K562 (cell line): ENCODE results near the gene TMEM114. TPM values are rescaled to one million over a fixed set of nuclear protein-coding genes. Genes with fewer than 3 reads are reported as not detected.
A peak's percentile ranks its signal among the peaks of the same experiment; 100 is the strongest.

Source experiments
- ATF3 ChIP-seq, 2 experiments: fragments of 450-650 bp in 1 of 2; sonication (generic) in 1 of 2; formaldehyde crosslinking in 1 of 2; IDR thresholded peaks in 1 of 2; conservative IDR thresholded peaks in 1 of 2; 2 replicates each; pipeline versions ENCODE4 v1.6.1 to v1.8.1; 2016 to 2023; ENCODE audit warnings: mild to moderate bottlenecking in 2 of 2, moderate library complexity in 2 of 2, inconsistent platforms in 1 of 2, missing genetic modification reagents in 1 of 2
- CEBPB ChIP-seq: fragments of 450-650 bp; IDR thresholded peaks from 2 replicates; pipeline ENCODE4 v1.6.1; 2016; ENCODE audit warnings: missing genetic modification characterization, missing compliant biosample characterization
- CUX1 ChIP-seq: fragments of 200-800 bp; sonication (Bioruptor generic); IDR thresholded peaks from 2 replicates; pipeline ENCODE4 v1.6.1; 2016; ENCODE audit warnings: missing genetic modification characterization, missing compliant biosample characterization
- DLX4 ChIP-seq: fragments of 250-450 bp; sonication (Bioruptor Pico); IDR thresholded peaks from 2 replicates; pipeline ENCODE4 v1.6.1; 2021; ENCODE audit warnings: mild to moderate bottlenecking
- EZH2 ChIP-seq: IDR thresholded peaks from 2 replicates; pipeline ENCODE4 v1.6.1; 2012; ENCODE audit warnings: low read depth, mild to moderate bottlenecking, inconsistent platforms, low read length, borderline replicate concordance
- HCFC1 ChIP-seq: IDR thresholded peaks from 2 replicates; pipeline ENCODE4 v1.6.1; 2012; ENCODE audit warnings: low read depth, low read length, improper control_type of control experiment
- HDAC1 ChIP-seq, 2 experiments: fragments of 450-650 bp; IDR thresholded peaks; 2 replicates each; pipeline ENCODE4 v1.6.1; 2016 to 2017; ENCODE audit warnings: inconsistent platforms in 1 of 2, mild to moderate bottlenecking in 1 of 2, moderate library complexity in 1 of 2
- KDM5B ChIP-seq: fragments of 200-600 bp; sonication (generic); IDR thresholded peaks from 2 replicates; pipeline ENCODE4 v1.6.1; 2012; ENCODE audit warnings: low read depth, mild to moderate bottlenecking, moderate library complexity, low read length, control low read depth, inconsistent platforms; ENCODE audit not compliant: insufficient replicate concordance
- MCM2 ChIP-seq: fragments of 450-650 bp; IDR thresholded peaks from 2 replicates; pipeline ENCODE4 v1.6.1; 2017; ENCODE audit warnings: low read depth, mild to moderate bottlenecking
- NCOA1 ChIP-seq: fragments of 450-650 bp; IDR thresholded peaks from 2 replicates; pipeline ENCODE4 v1.6.1; 2016; ENCODE audit warnings: low read depth
- PREB ChIP-seq: sonication (generic); formaldehyde crosslinking; IDR thresholded peaks from 2 replicates; pipeline ENCODE4 v1.8.1; 2023; ENCODE audit warnings: mild to moderate bottlenecking, missing genetic modification reagents
- RBM25 ChIP-seq: fragments of 200-400 bp; formaldehyde crosslinking; IDR thresholded peaks from 2 replicates; pipeline ENCODE4 v1.6.1; 2018; ENCODE audit warnings: low read length, low read depth, moderate library complexity; ENCODE audit not compliant: severe bottlenecking
- RCOR1 ChIP-seq, 2 experiments: IDR thresholded peaks; 2 replicates each; pipeline ENCODE4 v1.6.1; 2012; ENCODE audit warnings: low read depth in 2 of 2, low read length in 2 of 2, borderline replicate concordance in 1 of 2, improper control_type of control experiment in 1 of 2
- RFX7 ChIP-seq: fragments of 250-450 bp; sonication (Bioruptor Pico); IDR thresholded peaks from 2 replicates; pipeline ENCODE4 v1.5.1; 2021; ENCODE audit warnings: mild to moderate bottlenecking
- ZBTB12 ChIP-seq: fragments of 250-450 bp; sonication (Bioruptor Pico); IDR thresholded peaks from 2 replicates; pipeline ENCODE4 v1.4.0; 2020
- ZBTB7A ChIP-seq: IDR thresholded peaks from 2 replicates; pipeline ENCODE4 v1.6.1; 2011; ENCODE audit warnings: low read depth, mild to moderate bottlenecking, low read length, moderate library complexity, borderline replicate concordance; ENCODE audit not compliant: control insufficient read depth
- ZNF124 ChIP-seq: sonication (generic); formaldehyde crosslinking; IDR thresholded peaks from 2 replicates; pipeline ENCODE4 v1.8.1; 2022; ENCODE audit warnings: missing genetic modification reagents
- ZNF263 ChIP-seq: sonication (generic); formaldehyde crosslinking; IDR thresholded peaks from 2 replicates; pipeline ENCODE4 v1.8.0; 2022; ENCODE audit warnings: mild to moderate bottlenecking, missing genetic modification reagents, borderline replicate concordance
- ZNF511 ChIP-seq: sonication (generic); formaldehyde crosslinking; IDR thresholded peaks from 2 replicates; pipeline ENCODE4 v1.8.0; 2022; ENCODE audit warnings: mild to moderate bottlenecking, missing genetic modification reagents
- polyA plus RNA-seq, 8 experiments: library from polyadenylated mRNA; depleted of rRNA in 4 of 8; stranded (reverse) in 5 of 8; unstranded in 3 of 8; fragments of >200 nt; fragmentation: Nextera tagmentation in 2 of 8; fragmentation: Illumina TruSeq in 1 of 8; extraction: Ambion mirVana in 2 of 8; extraction: Trizol in 1 of 8; gene quantifications; 2 replicates each; pipeline versions ENCODE4 v1.2.1 to v1.2.3, GENCODE V29; 2011 to 2014; ENCODE audit warnings: inconsistent platforms in 1 of 8, missing spikeins in 1 of 8
- total RNA-seq, 7 experiments: library from RNA; depleted of rRNA in 6 of 7; stranded (reverse); fragments of >200 nt in 6 of 7; fragmentation: Illumina TruSeq in 2 of 7; extraction: Trizol in 2 of 7; gene quantifications; 2 replicates each; pipeline versions ENCODE4 v1.2.1 to v1.2.3, GENCODE V29; 2011 to 2021; ENCODE audit warnings: low replicate concordance in 1 of 7

TMEM114 gene
- total and polyA plus RNA-seq, 9 of the 15 experiments (the other 6 are each of a cell fraction or from before 2014, with no cell fraction given): not detected

- TF ChIP-seq RBM25 (peak; percentile 76), ZNF511 (CRISPR knock-in tag) (no peak), CEBPB (tag) (no peak), NCOA1 (peak; percentile 93), HDAC1 (IDR thresholded peaks at IDR 0.05) (no peak), EZH2 (no peak), ZNF124 (CRISPR knock-in tag) (no peak), ZBTB12 (CRISPR knock-in tag) (peak; percentile 68), CUX1 (CRISPR knock-in tag) (no peak), ZNF263 (CRISPR knock-in tag) (no peak), DLX4 (no peak), ZBTB7A (no peak), PREB (CRISPR knock-in tag) (no peak), HCFC1 (no peak), RFX7 (CRISPR knock-in tag) (no peak), MCM2 (no peak), RCOR1 (IDR thresholded peaks at IDR 0.05; ENCODE audit: borderline replicate concordance in 1 of 2, low read depth in 2 of 2, low read length in 2 of 2) (0 out of 4 replicates have a peak, but pooled peaks of 1 of the 2 experiments have one; percentile 26), ATF3 (IDR thresholded peaks at IDR 0.05) (peak; percentile 97), ATF3 (CRISPR knock-in tag; conservative IDR thresholded peaks at IDR 0.05) (no peak), KDM5B (no peak)
Measured at GRCh38 chr16:8568231-8568617, 22.1 kb downstream of the TMEM114 start (continued).
